Stimulated activated CD8-positive, alpha-beta memory T cell treated with anti-CD3 and anti-CD28 coated beads, Interleukin-2, amount 100 ng/mL, for 48 hours (primary cell): ENCODE measurements around the gene B9D2.
"Not testable (repeated sequence)": the region's sequence is repeated elsewhere in the genome, so short reads cannot be mapped to it uniquely, and the experiment has no call there.

Source experiments
- DNase-seq, 2 donors: peaks; one replicate each; pipeline ENCODE4 v3.0.0-alpha.2; 2020; ENCODE audit warnings: low read depth in 2 of 2

B9D2 gene

DNA sequence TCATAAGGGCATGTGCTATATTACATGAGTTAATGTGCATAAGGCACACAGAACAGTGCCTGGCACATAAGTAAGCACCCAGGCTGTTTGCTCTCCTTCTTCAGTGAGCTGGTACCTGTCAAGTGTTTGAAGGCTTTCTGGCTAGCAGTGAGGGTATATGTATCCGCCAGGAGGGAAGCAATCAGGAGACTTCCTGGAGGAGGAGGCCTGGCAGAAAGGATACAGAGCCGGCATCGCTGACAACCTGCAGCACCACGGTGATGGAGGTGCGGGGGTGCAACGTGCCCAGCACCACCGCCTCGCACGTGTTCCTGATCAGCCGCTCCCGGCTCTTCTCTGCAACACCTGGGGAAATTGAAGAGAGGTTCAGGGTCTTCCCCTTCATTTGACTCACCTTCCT is 27.7 kb upstream of the B9D2 start:
- no peak for DNase-seq

DNA sequence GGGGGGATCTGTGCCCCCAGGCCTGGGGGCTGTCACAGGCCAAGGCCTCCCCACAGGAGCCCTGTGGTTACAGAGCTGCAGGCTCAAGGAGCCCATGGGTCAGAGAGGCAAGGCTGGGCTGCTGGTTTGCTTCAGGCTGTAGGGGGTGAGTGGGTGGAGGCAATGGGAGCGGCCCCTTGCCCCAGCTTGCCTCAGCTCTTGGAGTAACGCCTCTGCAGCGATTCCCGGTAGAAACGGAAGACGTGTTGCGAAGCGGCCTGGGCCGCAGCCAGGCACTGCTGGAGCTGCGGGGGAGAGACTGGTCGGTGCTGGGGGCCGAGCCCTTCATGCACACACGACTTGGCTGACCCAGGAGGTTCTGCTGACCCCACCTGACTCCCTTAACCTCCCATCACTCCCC is 22.5 kb upstream of the B9D2 start:
- DNase-seq = no peak

DNA sequence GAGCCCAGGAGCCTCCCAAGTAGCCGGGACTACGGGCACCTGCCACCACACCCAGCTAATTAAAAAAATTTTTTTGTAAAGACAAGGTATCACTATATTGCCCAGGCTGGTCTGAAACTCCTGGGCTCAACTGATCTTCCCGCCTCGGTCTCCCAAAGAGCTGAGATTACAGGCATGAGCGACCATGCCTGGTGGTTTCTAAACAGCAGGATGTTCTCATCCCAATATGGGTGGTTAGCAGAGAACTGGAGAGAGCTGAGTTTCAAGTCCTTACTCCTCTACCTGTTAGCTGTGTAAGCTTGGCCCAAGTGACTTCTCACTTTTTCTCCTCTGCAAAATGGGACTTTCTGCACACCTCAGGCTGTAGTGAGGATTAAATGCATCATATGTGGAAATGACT is 20.4 kb upstream of the B9D2 start:
- DNase-seq = no peak

DNA sequence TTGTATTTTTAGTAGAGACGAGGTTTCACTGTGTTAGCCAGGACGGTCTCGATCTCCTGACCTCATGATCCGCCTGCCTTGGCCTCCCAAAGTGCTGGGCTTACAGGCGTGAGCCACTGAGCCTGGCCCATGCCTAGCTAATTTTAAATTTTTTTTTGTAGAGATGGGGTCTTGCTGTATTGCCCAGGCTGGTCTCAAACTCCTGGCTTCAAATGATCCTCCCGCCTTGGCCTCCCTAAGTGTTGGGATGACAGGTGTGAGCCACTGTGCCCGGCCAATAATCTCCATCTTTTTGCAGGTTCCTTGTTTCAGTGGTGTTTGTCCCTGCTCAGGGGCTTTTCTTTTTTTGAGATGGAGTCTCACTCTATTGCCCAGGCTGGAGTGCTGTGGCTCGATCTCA is 17.6 kb upstream of the B9D2 start:
- DNase-seq = not testable (repeated sequence)

DNA sequence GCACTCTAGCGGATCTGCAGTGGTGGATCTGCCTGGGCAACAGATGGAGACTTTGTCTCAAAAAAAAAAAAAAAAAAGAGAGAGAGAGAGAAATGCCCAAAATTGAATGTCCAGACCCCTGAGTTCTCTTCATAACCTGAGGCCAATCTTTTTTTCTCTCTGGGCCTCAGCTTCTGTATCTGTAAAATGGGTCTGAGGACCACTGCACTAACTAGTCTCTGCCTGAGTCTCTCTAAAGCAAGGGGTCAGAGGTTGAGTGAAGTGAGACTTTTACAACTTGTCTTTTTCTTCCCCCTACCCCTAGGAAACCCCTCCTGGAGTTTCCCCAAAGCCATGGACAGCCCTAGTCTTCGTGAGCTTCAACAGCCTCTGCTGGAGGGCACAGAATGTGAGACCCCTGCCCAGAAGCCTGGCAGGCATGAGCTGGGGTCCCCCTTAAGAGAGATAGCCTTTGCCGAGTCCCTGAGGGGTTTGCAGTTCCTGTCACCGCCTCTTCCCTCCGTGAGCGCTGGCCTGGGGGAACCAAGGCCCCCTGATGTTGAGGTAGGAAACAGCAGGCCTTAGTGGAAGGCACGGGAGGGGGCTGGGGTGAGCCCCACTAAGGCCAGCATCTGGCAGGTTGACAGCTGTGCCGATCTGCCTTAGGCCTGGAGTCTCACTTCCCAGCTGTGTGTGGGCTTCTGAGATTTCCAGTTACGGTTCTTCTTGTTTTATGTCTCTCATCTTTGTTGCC is 14.2 kb upstream of the B9D2 start:
- no peak for DNase-seq

DNA sequence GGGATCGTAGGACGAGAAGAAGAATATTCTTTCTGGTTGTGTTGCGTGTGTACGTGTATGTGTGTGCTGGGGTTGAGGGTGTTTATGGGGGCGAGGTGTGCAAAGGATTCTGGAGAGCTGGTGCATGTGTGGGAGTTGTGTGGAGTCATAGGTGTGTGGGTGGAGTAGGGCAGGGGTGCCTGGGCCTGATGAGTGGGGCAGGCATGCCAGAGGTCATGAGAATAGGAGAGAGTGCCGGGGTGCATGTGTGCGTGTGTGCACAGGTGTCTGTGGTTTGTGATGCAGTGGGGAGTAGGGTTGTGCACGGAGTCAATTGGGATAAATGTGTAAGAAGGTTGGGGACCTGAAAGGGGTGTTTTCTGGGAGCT is 13.0 kb upstream of the B9D2 start:
- DNase-seq = no peak

DNA sequence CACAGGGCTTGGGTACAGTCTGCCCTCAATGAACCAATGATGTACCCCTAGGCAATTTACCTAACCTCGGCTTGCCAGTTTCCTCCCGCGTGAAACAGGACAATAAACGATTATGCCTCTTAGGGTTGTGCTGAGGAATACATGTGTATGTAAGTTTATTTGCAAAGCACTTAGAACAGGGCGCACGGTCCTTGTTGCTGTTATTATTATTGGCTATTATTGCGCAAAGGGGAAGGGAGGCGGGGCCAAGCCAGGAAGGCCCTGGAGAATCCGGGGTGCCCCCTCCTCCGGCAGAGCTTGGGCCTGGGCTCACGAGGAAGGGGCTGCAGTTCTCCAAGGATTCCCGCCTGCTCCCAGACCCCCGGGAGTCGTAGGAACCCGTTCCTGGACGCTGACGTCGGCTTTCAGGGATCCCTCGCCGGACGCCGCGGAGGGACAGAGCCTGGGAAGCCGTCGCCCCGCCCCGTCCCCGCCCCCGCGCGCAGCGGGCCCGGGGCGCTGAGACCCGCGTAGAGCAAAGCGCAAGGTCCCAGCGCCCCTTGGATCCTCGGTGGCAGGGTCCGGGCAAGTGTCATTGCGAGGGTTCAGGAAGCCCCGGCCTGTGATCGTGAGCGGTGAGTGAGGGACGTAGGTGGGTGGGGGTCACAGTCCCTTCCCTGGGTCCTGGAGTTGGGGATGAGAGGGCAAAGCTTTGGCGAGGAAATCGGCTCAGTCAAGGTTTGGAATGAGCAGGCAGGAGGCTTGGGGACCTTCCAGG is 12.5 kb upstream of the B9D2 start, which contains the start of gene TMEM91:
Gene TMEM91 (plus strand): TSS at position 293 of the 757 bp plus-strand sequence. CDS start 1,777 bp downstream, outside the sequence.
- no peak for DNase-seq

DNA sequence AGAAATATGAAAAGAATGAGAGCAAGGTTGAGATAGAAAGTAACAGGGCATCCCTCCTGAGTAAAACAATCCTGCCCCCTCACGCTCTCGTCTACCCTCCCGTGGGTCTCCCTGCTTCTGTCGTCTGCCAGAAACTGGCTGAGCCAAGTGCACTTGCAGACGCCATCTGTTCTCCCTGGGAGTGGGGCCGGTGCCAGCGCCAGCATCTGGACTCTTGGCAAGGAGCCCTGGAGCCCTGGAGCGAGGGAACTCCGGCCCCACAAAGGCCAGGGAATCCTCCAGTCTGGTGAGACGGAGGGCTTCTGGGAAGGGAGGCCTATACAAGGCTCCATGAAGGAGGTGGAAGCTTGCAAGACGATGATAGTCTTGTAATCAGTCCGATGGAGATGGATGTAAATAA is 10.0 kb upstream of the B9D2 start:
- DNase-seq = no peak

DNA sequence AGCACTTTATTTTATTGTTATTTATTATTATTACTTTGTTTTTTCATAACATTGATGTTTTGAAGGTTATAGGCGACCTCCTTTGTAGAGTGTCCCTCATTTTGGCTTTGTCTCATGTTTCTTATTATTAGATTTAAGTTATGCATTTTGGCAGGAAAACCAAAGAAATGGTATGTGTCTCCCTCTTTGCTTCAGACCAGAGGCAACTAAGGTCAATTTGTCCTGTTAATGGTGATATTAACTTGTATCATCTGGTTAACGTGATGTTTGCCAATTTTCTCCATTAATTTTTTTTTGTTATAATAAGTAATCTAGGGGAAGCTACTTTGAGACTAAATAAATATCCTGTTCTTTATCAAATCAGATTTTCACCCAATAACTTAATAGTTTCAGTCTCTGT is 8.6 kb upstream of the B9D2 start:
- DNase-seq = no peak

DNA sequence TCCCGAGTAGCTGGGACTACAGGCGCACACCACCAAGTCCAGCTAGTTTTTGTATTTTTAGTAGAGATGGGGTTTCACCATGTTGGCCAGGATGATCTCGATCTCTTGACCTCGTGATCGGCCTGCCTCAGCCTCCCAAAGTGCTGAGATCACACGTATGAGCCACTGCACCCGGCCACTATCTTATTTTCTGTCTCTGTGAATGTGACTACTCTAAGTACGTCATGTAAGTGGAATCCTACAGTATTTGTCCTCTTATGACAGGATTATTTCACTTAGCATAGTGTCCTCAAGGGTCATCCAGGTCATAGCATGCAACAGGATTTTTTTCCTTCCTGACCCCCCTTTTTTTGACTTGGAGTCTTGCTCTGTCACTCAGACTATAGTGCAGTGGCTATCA is 7.6 kb upstream of the B9D2 start:
- DNase-seq = no peak

DNA sequence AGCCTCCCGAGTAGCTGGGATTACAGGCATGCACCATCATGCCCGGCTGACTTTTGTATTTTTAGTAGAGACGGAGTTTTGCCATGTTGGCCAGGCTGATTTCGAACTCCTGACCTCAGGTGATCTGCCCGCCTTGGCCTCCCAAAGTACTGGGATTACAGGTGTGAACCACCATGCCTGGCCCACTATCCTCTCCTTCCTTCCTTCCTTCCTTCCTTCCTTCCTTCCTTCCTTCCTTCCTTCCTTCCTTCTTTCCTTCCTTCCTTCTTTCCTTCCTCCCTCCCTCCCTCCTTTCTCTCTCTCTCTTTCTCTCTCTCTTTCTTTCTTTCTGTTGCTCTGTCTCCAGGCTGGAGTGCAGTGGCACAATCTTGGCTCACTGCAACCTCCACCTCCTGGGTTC is 7.2 kb upstream of the B9D2 start:
- not testable (repeated sequence) for DNase-seq

DNA sequence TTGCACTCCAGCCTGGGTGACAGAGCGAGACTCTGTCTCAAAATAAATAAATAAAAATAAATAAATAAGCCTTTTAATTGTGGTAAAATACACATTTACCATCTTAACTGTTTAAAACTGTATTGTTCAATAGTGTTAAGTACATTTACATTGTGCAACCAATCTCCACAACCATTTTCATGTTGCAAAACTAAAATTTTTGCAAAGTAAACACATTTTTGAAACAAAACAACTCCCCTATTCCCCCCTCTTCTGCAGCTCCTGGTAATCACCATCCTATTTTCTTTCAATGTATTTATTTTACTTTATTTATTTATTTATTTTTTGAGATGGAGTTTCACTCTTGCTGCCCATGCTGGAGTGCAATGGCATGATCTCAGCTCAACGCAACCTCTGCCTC is 5.8 kb upstream of the B9D2 start:
- no peak for DNase-seq

DNA sequence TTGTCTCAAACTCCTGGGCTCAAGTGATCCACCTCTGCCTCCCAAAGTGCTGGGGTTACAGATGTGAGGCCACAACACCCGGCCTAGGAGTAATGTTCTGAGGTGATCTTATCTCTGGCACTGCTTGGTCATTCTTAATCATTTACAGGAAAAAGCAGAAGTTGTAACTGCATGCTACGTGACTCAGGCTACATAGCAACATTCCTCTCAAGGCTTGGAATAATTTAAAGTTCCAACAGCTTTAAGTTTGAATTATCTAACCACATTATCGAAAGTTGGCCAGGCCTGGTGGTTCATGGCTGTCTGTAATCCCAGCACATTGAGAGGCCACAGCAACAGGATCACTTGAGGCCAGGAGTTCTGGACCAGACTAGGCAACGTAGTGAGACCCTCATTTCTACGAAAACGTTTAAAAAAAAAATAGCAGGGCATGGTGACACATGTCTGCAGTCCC is 3.9 kb upstream of the B9D2 start:
- DNase-seq = no peak

DNA sequence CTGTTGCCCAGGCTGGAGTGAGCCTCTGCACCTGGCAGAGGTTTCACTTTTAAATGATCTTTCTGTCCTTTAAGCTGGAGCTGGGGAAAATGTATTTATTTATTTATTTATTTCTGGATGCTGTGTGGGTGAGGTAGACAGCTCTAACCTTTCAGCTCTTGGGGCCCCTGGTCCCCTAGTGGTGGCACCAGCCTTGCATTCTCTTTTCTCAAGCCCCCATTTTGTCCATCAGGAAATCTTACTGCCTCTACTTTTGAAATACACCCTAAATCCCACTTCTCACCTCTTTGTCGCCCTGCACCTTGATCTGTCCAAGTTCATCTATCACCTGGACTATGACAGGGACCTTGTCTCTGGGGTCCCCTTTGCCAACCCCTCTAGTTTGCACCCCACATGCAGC is 2.1 kb upstream of the B9D2 start:
- DNase-seq = no peak

DNA sequence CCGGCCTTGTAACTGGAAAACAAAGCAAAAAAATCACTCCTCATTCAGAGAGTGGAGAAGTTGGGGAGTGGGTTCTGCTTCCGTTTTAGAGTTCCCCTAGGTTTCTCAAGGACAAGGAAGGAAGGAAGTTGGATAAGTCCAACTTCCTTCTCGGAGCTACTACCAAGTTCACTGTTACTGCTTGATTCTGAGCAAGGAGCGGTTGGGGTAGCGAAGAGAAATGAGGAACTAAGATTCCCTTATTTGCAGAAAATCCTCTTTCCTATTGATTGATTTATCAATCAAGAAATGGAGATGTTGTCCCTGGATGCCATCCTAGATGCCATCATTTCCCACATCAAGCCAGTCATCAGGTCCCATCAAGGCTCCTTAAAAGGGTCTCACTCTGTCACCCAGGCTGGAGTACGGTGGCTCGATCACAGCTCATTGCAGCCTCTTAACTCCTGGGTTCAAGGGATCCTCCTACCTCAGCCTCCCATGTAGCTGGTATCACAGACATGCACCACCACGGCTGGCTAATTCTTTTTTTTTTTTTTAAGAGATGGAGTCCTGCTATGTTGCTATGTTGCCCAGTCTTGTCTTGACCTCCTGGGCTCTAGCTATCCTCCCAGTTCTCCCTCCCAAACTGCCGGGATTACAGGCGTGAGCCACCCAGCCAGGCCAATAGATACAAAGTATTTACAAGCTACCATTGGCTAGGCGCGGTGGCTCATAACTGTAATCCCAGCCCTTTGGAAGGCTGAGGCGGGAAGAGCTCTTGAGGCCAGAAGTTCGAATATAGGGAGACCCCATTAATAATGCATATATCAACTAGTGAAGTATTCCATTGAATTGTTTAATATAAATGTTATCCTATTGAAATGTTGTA is 809 bp upstream of the B9D2 start:
- no peak for DNase-seq

DNA sequence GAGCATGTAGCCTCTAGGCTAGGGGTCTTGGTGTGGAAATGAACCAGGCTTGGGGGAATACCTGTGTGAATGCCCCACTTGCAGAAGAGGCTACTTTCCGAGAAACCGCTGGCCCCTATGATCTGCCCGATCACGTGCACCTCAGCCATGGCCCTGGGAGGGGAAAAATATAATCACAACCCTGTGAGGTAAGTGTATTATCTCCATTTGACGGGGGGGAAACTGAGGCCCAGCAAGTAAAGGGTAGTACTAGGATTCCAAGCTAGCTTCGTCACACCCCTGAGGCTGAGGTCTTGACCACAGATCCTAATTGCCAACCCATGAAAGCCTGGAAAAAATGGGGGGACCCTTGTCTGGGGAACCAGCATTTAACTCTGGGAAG is 587 bp downstream of the B9D2 start:
- DNase-seq = no peak

DNA sequence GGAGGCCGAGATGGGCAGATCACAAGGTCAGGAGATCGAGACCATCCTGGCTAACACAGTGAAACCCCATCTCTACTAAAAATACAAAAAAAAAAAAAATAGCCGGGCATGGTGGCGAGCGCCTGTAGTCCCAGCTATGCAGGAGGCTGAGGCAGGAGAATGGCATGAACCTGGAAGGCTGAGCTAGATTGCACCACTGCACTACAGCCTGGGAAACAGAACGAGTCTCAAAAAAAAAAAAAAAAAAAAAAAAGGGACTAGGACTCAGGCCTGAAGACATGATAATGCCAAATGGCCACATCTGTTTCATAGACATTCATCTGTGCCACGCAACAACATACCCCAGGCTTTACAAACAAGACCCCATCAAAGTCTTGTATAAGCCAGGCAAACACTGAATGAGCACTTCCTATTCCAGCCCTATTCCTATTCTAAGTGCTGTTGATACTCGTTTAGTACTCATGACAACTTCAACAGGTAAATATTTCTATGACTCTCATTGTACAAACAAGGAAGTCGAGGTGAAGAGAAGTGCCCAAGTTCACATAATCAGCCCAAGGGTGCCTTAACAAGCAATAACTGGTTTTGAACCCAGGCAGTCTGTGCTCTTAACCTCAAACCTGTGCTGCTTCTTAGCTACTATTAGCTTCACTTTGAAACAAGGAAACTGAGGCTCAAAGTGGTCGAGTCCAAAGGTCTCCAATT is 1.7 kb downstream of the B9D2 start:
- no peak for DNase-seq

DNA sequence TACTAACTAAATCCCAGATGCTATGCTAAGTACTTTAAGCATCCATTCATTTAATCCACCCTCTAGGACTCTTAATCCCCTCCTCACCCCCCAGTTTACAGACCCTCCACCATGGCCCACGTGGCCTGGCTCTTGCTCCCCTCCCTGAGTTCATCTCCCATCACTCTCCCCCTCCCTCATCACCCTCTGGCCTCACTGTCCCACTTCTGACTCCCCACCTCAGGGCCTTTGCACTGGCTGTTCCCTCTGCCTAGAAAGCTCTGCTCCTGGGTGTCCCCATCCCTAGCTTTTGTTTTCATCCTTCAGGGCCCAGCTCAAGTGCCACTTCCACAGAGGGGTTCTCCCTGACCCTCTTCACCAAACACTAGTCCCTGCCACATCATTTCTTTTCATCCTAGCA is 4.2 kb downstream of the B9D2 start:
- DNase-seq = no peak

DNA sequence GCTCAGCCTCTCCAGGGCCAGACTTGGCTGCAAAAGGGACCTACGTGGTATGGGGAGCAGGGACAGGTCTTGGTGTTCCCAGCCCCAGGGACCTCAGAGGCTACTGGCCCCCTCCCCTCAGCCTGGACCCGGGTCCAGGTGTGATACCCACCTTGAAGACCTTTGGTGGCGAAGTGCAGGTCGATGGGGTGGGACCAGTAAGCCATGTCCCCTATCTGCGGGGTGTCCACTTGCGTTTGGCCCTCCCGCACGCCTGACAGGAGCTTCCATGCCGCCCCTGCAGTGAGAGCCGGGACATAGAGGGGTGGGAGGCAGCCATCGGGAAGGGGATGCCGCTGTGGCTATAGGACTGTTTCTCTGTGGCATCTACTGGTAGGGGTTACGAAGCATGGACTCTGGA is 6.2 kb downstream of the B9D2 start:
- no peak for DNase-seq

DNA sequence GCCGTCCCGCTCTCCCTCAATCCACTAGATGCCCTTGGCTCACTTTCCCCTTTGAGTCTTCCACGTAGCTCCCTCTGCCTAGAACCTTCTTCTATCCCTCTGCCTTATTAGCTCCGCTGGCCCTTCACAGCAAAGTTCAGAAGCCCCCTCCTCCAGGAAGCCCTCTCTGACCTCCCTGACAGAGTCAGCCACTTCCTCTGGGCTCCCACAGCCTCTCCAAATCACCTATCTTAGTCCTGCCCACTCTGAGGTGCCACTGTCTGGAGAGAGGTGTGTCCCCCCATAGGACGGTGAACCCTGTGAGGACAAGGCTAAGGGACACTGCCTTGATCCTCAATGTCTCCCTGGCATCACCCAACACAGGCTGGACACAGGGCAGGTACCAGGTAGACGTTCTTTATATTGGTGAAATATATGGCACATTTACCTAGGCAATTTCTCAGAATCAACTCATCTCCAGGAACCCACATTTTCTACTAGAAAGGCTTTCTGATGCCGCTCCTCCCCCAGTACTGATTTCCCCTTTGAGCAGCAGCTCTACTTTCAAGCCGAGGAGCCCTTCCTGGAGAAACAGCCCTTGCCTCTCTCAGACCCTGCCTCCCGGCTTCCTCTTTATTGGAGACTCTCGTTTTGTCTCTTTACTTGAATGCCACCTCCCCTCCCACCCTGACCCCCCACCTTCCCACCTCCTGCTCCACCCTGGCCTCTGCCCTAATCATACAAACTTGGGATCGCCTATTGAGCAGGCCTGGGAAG is 6.8 kb downstream of the B9D2 start:
- no peak for DNase-seq

DNA sequence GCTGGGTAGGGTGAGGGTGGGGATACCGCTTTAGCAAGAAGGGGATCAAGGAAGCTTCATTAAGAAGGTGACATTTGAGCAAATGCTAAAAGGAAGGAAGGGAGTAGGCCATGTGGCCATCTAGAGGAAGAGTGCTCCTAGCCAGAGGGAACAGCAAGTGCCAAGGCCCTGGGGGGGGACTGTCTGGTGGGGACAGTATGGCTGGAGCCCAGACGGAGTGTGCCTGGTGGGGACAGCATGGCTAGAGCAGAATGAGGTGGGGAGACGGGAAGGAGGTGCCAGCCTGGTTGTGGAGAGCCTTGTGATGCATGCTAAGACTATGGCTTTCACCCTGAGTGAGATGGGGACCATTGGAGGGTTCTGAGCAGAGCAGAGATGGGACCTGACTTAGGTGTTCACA is 8.1 kb downstream of the B9D2 start:
- DNase-seq = no peak
